IMR-90 (cell line): ENCODE measurements around the gene B3GALT6. TPM values are rescaled to one million over a fixed set of nuclear protein-coding genes. Genes with fewer than 3 reads are reported as not detected.

ENCODE experiments used
- ATAC-seq: fragments of 200-7000 bp; cut with Tn5 transposase; 2 replicates; pipeline ENCODE4 v1.9.1; 2020; ENCODE audit warnings: low read depth, mild to moderate bottlenecking, moderate library complexity
- BruUV-seq: library from RNA; stranded (reverse); fragments of 400-500 nt; replicated peaks from 2 replicates; lab custom pipeline; 2021; lab: Mats Ljungman, UMichigan
- CTCF ChIA-PET: fragments of 300-600 bp; formaldehyde crosslinking; extraction: SDS; loops from one replicate; lab custom pipeline; 2021; ENCODE audit warnings: antibody characterized with exemption; lab: Yijun Ruan, JAX
- POLR2A ChIA-PET: fragments of 300-600 bp; sonication (Branson Sonifier 250); formaldehyde crosslinking; loops from one replicate; lab custom pipeline; 2022; ENCODE audit warnings: antibody characterized with exemption; ENCODE audit not compliant: unreplicated experiment; lab: Charles Lee
- DNase-seq: peaks from one replicate; pipeline ENCODE4 v3.0.0; 2013
- H2AFZ ChIP-seq: replicated peaks from 2 replicates; pipeline ENCODE3; 2013; ENCODE audit warnings: low read length, mild to moderate bottlenecking; ENCODE audit not compliant: poor library complexity
- H2AK5ac ChIP-seq: 2 replicates; pipeline ENCODE4 v1.6.1; 2013; ENCODE audit warnings: low read depth, low read length, inconsistent platforms
- H2AK9ac ChIP-seq: replicated peaks from 2 replicates; pipeline ENCODE3; 2013; ENCODE audit warnings: mild to moderate bottlenecking, low read depth, low read length, moderate library complexity; ENCODE audit not compliant: poor library complexity
- H2BK120ac ChIP-seq: 2 replicates; pipeline ENCODE4 v1.6.1; 2013; ENCODE audit warnings: low read depth, low read length, inconsistent platforms
- H2BK15ac ChIP-seq: 3 replicates; pipeline ENCODE4 v1.6.1; 2013; ENCODE audit warnings: low read depth, low read length, inconsistent platforms
- H2BK20ac ChIP-seq: 2 replicates; pipeline ENCODE4 v1.6.1; 2013; ENCODE audit warnings: low read depth, mild to moderate bottlenecking, inconsistent platforms, low read length, moderate library complexity
- H2BK5ac ChIP-seq: 2 replicates; pipeline ENCODE4 v1.6.1; 2013; ENCODE audit warnings: mild to moderate bottlenecking, low read depth, low read length, inconsistent platforms; ENCODE audit not compliant: poor library complexity, severe bottlenecking
- H3K14ac ChIP-seq: replicated peaks from 2 replicates; pipeline ENCODE4 v1.6.1; 2013; ENCODE audit warnings: low read depth, low read length, inconsistent platforms
- H3K18ac ChIP-seq: 2 replicates; pipeline ENCODE4 v1.6.1; 2013; ENCODE audit warnings: low read depth, low read length, control low read depth
- H3K23ac ChIP-seq: 2 replicates; pipeline ENCODE4 v1.6.1; 2013; ENCODE audit warnings: low read depth, low read length, inconsistent platforms
- H3K27ac ChIP-seq: 2 replicates; pipeline ENCODE4 v1.5.1; 2013; ENCODE audit warnings: mild to moderate bottlenecking, control low read depth, low read length; ENCODE audit not compliant: insufficient read depth
- H3K27me3 ChIP-seq: 2 replicates; pipeline ENCODE4 v1.6.1; 2013; ENCODE audit warnings: low read length; ENCODE audit not compliant: control insufficient read depth, insufficient read depth
- H3K36me3 ChIP-seq: 2 replicates; pipeline ENCODE4 v1.6.1; 2013; ENCODE audit warnings: low read length, mixed read lengths; ENCODE audit not compliant: control insufficient read depth, insufficient read depth
- H3K4ac ChIP-seq: 2 replicates; pipeline ENCODE4 v1.6.1; 2013; ENCODE audit warnings: low read depth, low read length, inconsistent platforms
- H3K4me1 ChIP-seq: 2 replicates; pipeline ENCODE4 v1.6.1; 2013; ENCODE audit warnings: low read length, mixed read lengths; ENCODE audit not compliant: control insufficient read depth, insufficient read depth
- H3K4me2 ChIP-seq: 2 replicates; pipeline ENCODE4 v1.6.1; 2013; ENCODE audit warnings: low read depth, mild to moderate bottlenecking, control low read depth, low read length, moderate library complexity
- H3K4me3 ChIP-seq: 2 replicates; pipeline ENCODE4 v1.5.1; 2013; ENCODE audit warnings: low read depth, mild to moderate bottlenecking, control low read depth, low read length, moderate library complexity; ENCODE audit not compliant: insufficient read depth
- H3K56ac ChIP-seq: 2 replicates; pipeline ENCODE4 v1.6.1; 2013; ENCODE audit warnings: low read length, inconsistent platforms; ENCODE audit not compliant: insufficient read depth; ENCODE audit errors: extremely low read depth
- H3K79me1 ChIP-seq, 2 experiments: 2 replicates each; pipeline ENCODE4 v1.6.1; 2013; ENCODE audit warnings: low read length in 2 of 2, inconsistent platforms in 1 of 2, low read depth in 1 of 2
- H3K9ac ChIP-seq: 2 replicates; pipeline ENCODE4 v1.6.1; 2013; ENCODE audit warnings: low read depth, low read length, control low read depth
- H3K9me1 ChIP-seq: 2 replicates; pipeline ENCODE4 v1.6.1; 2013; ENCODE audit warnings: low read length, inconsistent platforms; ENCODE audit not compliant: insufficient read depth
- H3K9me3 ChIP-seq: 2 replicates; pipeline ENCODE4 v1.6.1; 2013; ENCODE audit warnings: low read length; ENCODE audit not compliant: control insufficient read depth, insufficient read depth
- H4K20me1 ChIP-seq: 2 replicates; pipeline ENCODE4 v1.6.1; 2013; ENCODE audit warnings: low read length, inconsistent platforms; ENCODE audit not compliant: insufficient read depth
- H4K5ac ChIP-seq: 2 replicates; pipeline ENCODE4 v1.6.1; 2013; ENCODE audit warnings: mild to moderate bottlenecking, low read depth, low read length, control low read depth
- H4K8ac ChIP-seq, 2 experiments: 2 replicates each; pipeline ENCODE4 v1.6.1; 2013; ENCODE audit warnings: low read depth in 2 of 2, low read length in 2 of 2, control low read depth in 1 of 2, inconsistent platforms in 1 of 2
- H4K91ac ChIP-seq: 2 replicates; pipeline ENCODE4 v1.6.1; 2013; ENCODE audit warnings: low read depth, low read length, inconsistent platforms; ENCODE audit not compliant: insufficient read depth
- BHLHE40 ChIP-seq: fragments of 150-350 bp; IDR thresholded peaks from 2 replicates; pipeline ENCODE4 v1.6.1; 2016; ENCODE audit warnings: mild to moderate bottlenecking, low read depth, low read length
- CEBPB ChIP-seq: IDR thresholded peaks from 2 replicates; pipeline ENCODE4 v1.6.1; 2012; ENCODE audit warnings: low read depth, low read length, improper control_type of control experiment
- CHD1 ChIP-seq: IDR thresholded peaks from 2 replicates; pipeline ENCODE4 v1.6.1; 2012; ENCODE audit warnings: low read depth, low read length, improper control_type of control experiment
- ELK1 ChIP-seq: fragments of 150-350 bp; IDR thresholded peaks from 2 replicates; pipeline ENCODE4 v1.6.1; 2016; ENCODE audit warnings: low read depth, mild to moderate bottlenecking, low read length, moderate library complexity, borderline replicate concordance
- FOS ChIP-seq: fragments of 150-350 bp; IDR thresholded peaks from 2 replicates; pipeline ENCODE4 v1.6.1; 2016; ENCODE audit warnings: low read depth, low read length
- MAFK ChIP-seq: IDR thresholded peaks from 2 replicates; pipeline ENCODE4 v1.6.1; 2012; ENCODE audit warnings: low read depth, low read length, improper control_type of control experiment
- MAZ ChIP-seq: IDR thresholded peaks from 2 replicates; pipeline ENCODE4 v1.6.1; 2012; ENCODE audit warnings: low read depth, mild to moderate bottlenecking, low read length, improper control_type of control experiment, moderate library complexity, borderline replicate concordance
- MXI1 ChIP-seq: IDR thresholded peaks from 2 replicates; pipeline ENCODE4 v1.6.1; 2012; ENCODE audit warnings: low read depth, mild to moderate bottlenecking, low read length, moderate library complexity, borderline replicate concordance
- NFE2L2 ChIP-seq: fragments of 150-350 bp; IDR thresholded peaks from 2 replicates; pipeline ENCODE4 v1.6.1; 2016; ENCODE audit warnings: low read depth, mild to moderate bottlenecking, low read length
- POLR2A ChIP-seq: IDR thresholded peaks from 2 replicates; pipeline ENCODE4 v1.6.1; 2012; ENCODE audit warnings: mild to moderate bottlenecking, low read depth, low read length
- RCOR1 ChIP-seq: IDR thresholded peaks from 2 replicates; pipeline ENCODE4 v1.6.1; 2012; ENCODE audit warnings: mild to moderate bottlenecking, low read length, improper control_type of control experiment; ENCODE audit not compliant: insufficient replicate concordance
- RFX5 ChIP-seq: IDR thresholded peaks from 2 replicates; pipeline ENCODE4 v1.8.0; 2012; ENCODE audit warnings: low read depth, mild to moderate bottlenecking, low read length, moderate library complexity
- SMC3 ChIP-seq: fragments of 150-350 bp; IDR thresholded peaks from 2 replicates; pipeline ENCODE4 v1.6.1; 2016; ENCODE audit warnings: low read depth, mild to moderate bottlenecking, antibody characterized with exemption, low read length, moderate library complexity
- USF2 ChIP-seq: fragments of 150-350 bp; IDR thresholded peaks from 2 replicates; pipeline ENCODE4 v1.6.1; 2017; ENCODE audit warnings: mild to moderate bottlenecking, antibody characterized with exemption, low read length, low read depth
- WGBS, 2 experiments: methylation state at CpG; one replicate each; pipeline versions ENCODE4 v1.1.5 to v1.1.7; 2013; ENCODE audit warnings: missing lambda C conversion rate in 2 of 2; ENCODE audit not compliant: insufficient read length in 1 of 2; ENCODE audit errors: extremely low coverage in 2 of 2; 5-methylcytosine and 5-hydroxymethylcytosine counted together
- dilution Hi-C: fragments of 300-500 bp; cut with HindIII; formaldehyde crosslinking; loops from one replicate; pipeline ENCODE4 v1.14.3; 2018; ENCODE audit warnings: low sequenced_read_pairs; ENCODE audit not compliant: unreplicated experiment
- in situ Hi-C: fragments of 300-500 bp; cut with MboI; formaldehyde crosslinking; loops from 3 replicates; pipeline ENCODE4 v1.14.3; 2019; ENCODE audit warnings: low sequenced_read_pairs, inconsistent platforms, mixed read lengths
- intact Hi-C: fragments of 100-400 bp; cut with micrococcal nuclease; formaldehyde crosslinking; loops from 2 replicates; pipeline ENCODE4 v1.10.0; 2022
- polyA plus RNA-seq, 3 experiments: library from polyadenylated mRNA; depleted of rRNA; stranded (reverse); fragments of >200 nt; gene quantifications; 2 replicates each; pipeline ENCODE4 v1.2.3, GENCODE V29; 2012; ENCODE audit warnings: low replicate concordance in 1 of 3
- total RNA-seq: library from RNA; depleted of rRNA; stranded (reverse); fragments of >200 nt; gene quantifications from 2 replicates; pipeline ENCODE4 v1.2.3, GENCODE V29; 2012

B3GALT6 gene
- total and polyA plus RNA-seq, 2 of the 4 experiments (the other 2 are of a cell fraction): 12.2 to 23.0 TPM

GRCh38 chr1:1215881-1216605 is 16.0 kb upstream of the B3GALT6 start:
- no peak overlapping the region for H3K18ac ChIP-seq
- dilution Hi-C loops: no loop called here
- TF ChIP-seq POLR2A: no peak
- no peak for TF ChIP-seq RFX5
- no peak for TF ChIP-seq MAZ
- no peak for TF ChIP-seq SMC3
- no peak for TF ChIP-seq MXI1
- no peak for TF ChIP-seq CEBPB
- TF ChIP-seq MAFK: no peak
- TF ChIP-seq ELK1: no peak
- TF ChIP-seq RCOR1: no peak
- no peak for TF ChIP-seq FOS
- TF ChIP-seq CHD1: no peak
- TF ChIP-seq NFE2L2: no peak
- TF ChIP-seq USF2: no peak
- no peak for TF ChIP-seq BHLHE40
- in situ Hi-C loops: no loop called here
- H2BK20ac ChIP-seq: no peak overlapping the region
- peaks cover 4 to 9% of the 10 kb centered on the region in 2 experiments; a peak in 2 of 4 replicates for H3K79me1 ChIP-seq
- H3K9ac ChIP-seq: no peak overlapping the region
- no peak overlapping the region for H3K27ac ChIP-seq
- H4K8ac ChIP-seq: no peak overlapping the region
- no peak overlapping the region for H2BK120ac ChIP-seq
- H2AK9ac ChIP-seq: peak overlapping the region; percentile 37
- H3K14ac ChIP-seq: no peak overlapping the region
- no peak overlapping the region for H3K23ac ChIP-seq
- POLR2A ChIA-PET: no interaction called here
- H3K56ac ChIP-seq: no peak overlapping the region
- H3K36me3 ChIP-seq: peaks cover 43% of the 10 kb centered on the region
- no peaks in the 10 kb centered on the region; the same call in 1 of the 2 replicates for H3K9me1 ChIP-seq
- H4K20me1 ChIP-seq: peaks cover 13% of the 10 kb centered on the region
- H4K91ac ChIP-seq: no peak overlapping the region
- DNase-seq: no peak
- intact Hi-C loops: no loop called here
- H3K4me1 ChIP-seq: no peaks in the 10 kb centered on the region
- H3K27me3 ChIP-seq: no peaks in the 10 kb centered on the region
- 98% methylated on average over 8 of the region's 21 CpGs; no CpG with 5 or more reads in 1 of the 2 experiments for WGBS, 2 experiments
- H2BK15ac ChIP-seq: no peak overlapping the region
- no peak overlapping the region for H2AFZ ChIP-seq
- no peak overlapping the region for H3K4me2 ChIP-seq
- H2AK5ac ChIP-seq: no peak overlapping the region
- H3K4ac ChIP-seq: no peak overlapping the region
- no peak overlapping the region for H2BK5ac ChIP-seq
- CTCF ChIA-PET: no interaction called here
- no peak overlapping the region for H4K5ac ChIP-seq
- no TSS peak for BruUV-seq
- H3K9me3 ChIP-seq: no peaks in the 10 kb centered on the region
- no peak; the same call in 1 of the 2 replicates for ATAC-seq
- no peak overlapping the region for H3K4me3 ChIP-seq
